Endothelial cell of umbilical vein (primary cell): ENCODE measurements around the gene CASP14. TPM values are rescaled to one million over a fixed set of nuclear protein-coding genes. Genes with fewer than 3 reads are reported as not detected.

Experiments
- BruUV-seq: library from RNA; stranded (reverse); fragments of 400-500 nt; replicated peaks from 2 replicates; lab custom pipeline; 2021; lab: Mats Ljungman, UMichigan
- CTCF ChIA-PET: fragments of 300-600, 350-600 bp; sonication (Branson Sonifier 250); formaldehyde crosslinking; loops from one replicate; lab custom pipeline; 2021; ENCODE audit warnings: antibody characterized with exemption, inconsistent platforms; lab: Charles Lee
- POLR2A ChIA-PET: fragments of 300-600, 350-600 bp; sonication (Branson Sonifier 250); formaldehyde crosslinking; loops from one replicate; lab custom pipeline; 2021; ENCODE audit warnings: antibody characterized with exemption, inconsistent platforms; lab: Charles Lee
- DNase-seq: peaks from one replicate; pipeline ENCODE4 v3.0.0-alpha.2; 2011; ENCODE audit warnings: low read depth, low spot score
- FAIRE-seq: peaks from 2 replicates; lab custom pipeline; 2011; peaks lifted over from hg19 to GRCh38; lab: Jason Lieb, UNC
- H2AFZ ChIP-seq: 2 replicates; pipeline ENCODE4 v1.6.0; 2012; ENCODE audit warnings: low read depth, low read length, control low read depth, inconsistent platforms
- H3K27ac ChIP-seq: 2 replicates; pipeline ENCODE4 v1.5.1; 2011; ENCODE audit warnings: low read depth, mild to moderate bottlenecking, control low read depth, low read length, moderate library complexity; ENCODE audit not compliant: insufficient read depth
- H3K27me3 ChIP-seq, 2 experiments: 2 replicates each; pipeline versions ENCODE4 v1.6.0 to v1.6.1; 2011; ENCODE audit warnings: low read length in 2 of 2, mixed read lengths in 1 of 2; ENCODE audit not compliant: control insufficient read depth in 2 of 2, insufficient read depth in 2 of 2
- H3K36me3 ChIP-seq, 2 experiments: 2 replicates in 1 of 2; 3 replicates in 1 of 2; pipeline ENCODE4 v1.5.1; 2011; ENCODE audit warnings: low read length in 2 of 2, mild to moderate bottlenecking in 1 of 2, moderate library complexity in 1 of 2; ENCODE audit not compliant: control insufficient read depth in 2 of 2, insufficient read depth in 2 of 2; ENCODE audit errors: extremely low read depth in 1 of 2
- H3K4me1 ChIP-seq: 3 replicates; pipeline ENCODE4 v1.5.1; 2011; ENCODE audit warnings: mild to moderate bottlenecking, low read length; ENCODE audit not compliant: control insufficient read depth, insufficient read depth; ENCODE audit errors: extremely low read depth
- H3K4me2 ChIP-seq: 2 replicates; pipeline ENCODE4 v1.6.1; 2011; ENCODE audit warnings: low read length, control low read depth, mixed read lengths; ENCODE audit not compliant: insufficient read depth
- H3K4me3 ChIP-seq, 3 experiments: fragments of 200-600 bp in 1 of 3; sonication (generic), shearing (Covaris generic) in 1 of 3; replicated peaks in 1 of 3; 2 replicates each; pipeline ENCODE4 v1.5.1; 2011 to 2016; ENCODE audit warnings: control low read depth in 3 of 3, low read length in 3 of 3, mild to moderate bottlenecking in 2 of 3, inconsistent platforms in 1 of 3, low read depth in 1 of 3, moderate library complexity in 1 of 3; ENCODE audit not compliant: insufficient read depth in 1 of 3
- H3K79me2 ChIP-seq: 2 replicates; pipeline ENCODE4 v1.6.0; 2012; ENCODE audit warnings: low read length, inconsistent platforms; ENCODE audit not compliant: control insufficient read depth, insufficient read depth
- H3K9ac ChIP-seq: replicated peaks from 2 replicates; pipeline ENCODE3; 2011; ENCODE audit warnings: low read length, control low read depth; ENCODE audit not compliant: insufficient read depth; ENCODE audit errors: extremely low read depth
- H3K9me1 ChIP-seq: replicated peaks from 3 replicates; pipeline ENCODE4 v1.6.0; 2011; ENCODE audit warnings: mild to moderate bottlenecking, low read length; ENCODE audit not compliant: control insufficient read depth, insufficient read depth; ENCODE audit errors: extremely low read depth
- H3K9me3 ChIP-seq: replicated peaks from 2 replicates; pipeline ENCODE4 v1.5.1; 2012; ENCODE audit warnings: low read length, inconsistent platforms; ENCODE audit not compliant: control insufficient read depth, insufficient read depth
- H4K20me1 ChIP-seq: replicated peaks from 2 replicates; pipeline ENCODE3; 2011; ENCODE audit warnings: mild to moderate bottlenecking, low read length; ENCODE audit not compliant: control insufficient read depth, insufficient read depth; ENCODE audit errors: extremely low read depth
- EZH2 ChIP-seq: IDR thresholded peaks from 2 replicates; pipeline ENCODE4 v1.6.1; 2012; ENCODE audit warnings: borderline replicate concordance, low read depth, mild to moderate bottlenecking, moderate library complexity, low read length, inconsistent platforms; ENCODE audit not compliant: severe bottlenecking
- FOS ChIP-seq: IDR thresholded peaks from 2 replicates; pipeline ENCODE4 v1.6.1; 2011; ENCODE audit warnings: mild to moderate bottlenecking, low read length, moderate library complexity, borderline replicate concordance; ENCODE audit not compliant: insufficient read depth
- GATA2 ChIP-seq: IDR thresholded peaks from 2 replicates; pipeline ENCODE4 v1.7.0; 2011; ENCODE audit warnings: low read depth, mild to moderate bottlenecking, moderate library complexity, mixed read lengths, low read length; ENCODE audit not compliant: insufficient read length, insufficient read depth
- JUN ChIP-seq: IDR thresholded peaks from 2 replicates; pipeline ENCODE4 v1.6.1; 2011; ENCODE audit warnings: borderline replicate concordance, low read depth; ENCODE audit not compliant: insufficient read length, insufficient read depth
- POLR2AphosphoS5 ChIP-seq: IDR thresholded peaks from 2 replicates; pipeline ENCODE4 v1.6.1; 2012; ENCODE audit warnings: low read depth, mild to moderate bottlenecking, control low read depth, low read length, moderate library complexity; ENCODE audit not compliant: insufficient read depth
- dilution Hi-C: fragments of 300-500 bp; cut with MboI; formaldehyde crosslinking; loops from one replicate; pipeline ENCODE4 v1.15.0; 2019; ENCODE audit warnings: low sequenced_read_pairs; ENCODE audit not compliant: extremely low pct_ligation_motif_present
- intact Hi-C: fragments of 100-400 bp; cut with micrococcal nuclease; formaldehyde crosslinking; loops from one replicate; pipeline ENCODE4 v1.10.0; 2022
- polyA plus RNA-seq, 4 experiments: library from polyadenylated mRNA; depleted of rRNA in 3 of 4; stranded (reverse) in 3 of 4; unstranded in 1 of 4; fragments of >200 nt; gene quantifications; 2 replicates each; pipeline versions ENCODE4 v1.2.1 to v1.2.3, GENCODE V29; 2011 to 2012; ENCODE audit warnings: missing spikeins in 1 of 4
- total RNA-seq: library from RNA; stranded (reverse); gene quantifications from 2 replicates; pipeline ENCODE4 v1.2.3, GENCODE V29; 2021
- TF ChIP-seq, protein P1 (sequence below): IDR thresholded peaks from 2 replicates; pipeline ENCODE4 v1.6.1; 2011; ENCODE audit not compliant: insufficient read depth, insufficient read length
- TF ChIP-seq, protein P2 (sequence below), 2 donors: IDR thresholded peaks; 1 replicate in 1 of 2; 2 replicates in 1 of 2; pipeline ENCODE4 v1.5.1; 2011; ENCODE audit warnings: low read length in 2 of 2, mild to moderate bottlenecking in 2 of 2, moderate library complexity in 2 of 2, control low read depth in 1 of 2, inconsistent platforms in 1 of 2, low read depth in 1 of 2; ENCODE audit not compliant: insufficient read depth in 1 of 2; ENCODE audit errors: extremely low read depth in 1 of 2

CASP14 gene
- total and polyA plus RNA-seq, 2 donors (not counting 3 experiments of a cell fraction or from before 2014, with no cell fraction given), result not detected

DNA sequence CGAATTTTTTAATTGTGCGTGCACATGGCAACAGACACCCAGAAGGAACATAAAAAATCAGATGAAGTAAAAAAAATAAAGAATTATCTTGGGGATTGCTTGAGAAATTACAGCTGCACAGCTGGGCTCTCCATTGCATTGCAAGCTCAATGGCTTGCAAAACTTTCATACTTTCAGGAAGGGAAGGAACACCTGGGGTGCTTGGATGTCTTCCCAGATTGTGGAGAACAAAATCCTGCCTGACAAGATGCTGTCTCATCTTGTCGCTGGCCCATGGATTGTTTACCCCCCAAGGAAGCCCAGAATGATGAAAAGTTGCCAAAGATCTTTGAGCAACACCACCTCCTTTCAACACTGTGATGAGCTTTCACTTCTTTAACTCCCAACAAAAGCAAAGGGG, 11.0 kb upstream of the CASP14 start:
- Histone ChIP-seq H3K4me3 (no peak overlapping the region), H4K20me1 (no peaks in the 10 kb centered on the region), H3K27ac (no peak overlapping the region), H3K4me2 (no peak overlapping the region), H3K36me3 (no peaks in the 10 kb centered on the region), H3K9me1 (no peaks in the 10 kb centered on the region), H3K9ac (no peak overlapping the region), H3K79me2 (no peaks in the 10 kb centered on the region), H3K9me3 (no peaks in the 10 kb centered on the region), H3K27me3 (no peaks in the 10 kb centered on the region), H2AFZ (no peak overlapping the region), H3K4me1 (no peaks in the 10 kb centered on the region)
- TF ChIP-seq, protein P1, sequence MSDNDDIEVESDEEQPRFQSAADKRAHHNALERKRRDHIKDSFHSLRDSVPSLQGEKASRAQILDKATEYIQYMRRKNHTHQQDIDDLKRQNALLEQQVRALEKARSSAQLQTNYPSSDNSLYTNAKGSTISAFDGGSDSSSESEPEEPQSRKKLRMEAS, result no peak
- TF ChIP-seq, protein P2, sequence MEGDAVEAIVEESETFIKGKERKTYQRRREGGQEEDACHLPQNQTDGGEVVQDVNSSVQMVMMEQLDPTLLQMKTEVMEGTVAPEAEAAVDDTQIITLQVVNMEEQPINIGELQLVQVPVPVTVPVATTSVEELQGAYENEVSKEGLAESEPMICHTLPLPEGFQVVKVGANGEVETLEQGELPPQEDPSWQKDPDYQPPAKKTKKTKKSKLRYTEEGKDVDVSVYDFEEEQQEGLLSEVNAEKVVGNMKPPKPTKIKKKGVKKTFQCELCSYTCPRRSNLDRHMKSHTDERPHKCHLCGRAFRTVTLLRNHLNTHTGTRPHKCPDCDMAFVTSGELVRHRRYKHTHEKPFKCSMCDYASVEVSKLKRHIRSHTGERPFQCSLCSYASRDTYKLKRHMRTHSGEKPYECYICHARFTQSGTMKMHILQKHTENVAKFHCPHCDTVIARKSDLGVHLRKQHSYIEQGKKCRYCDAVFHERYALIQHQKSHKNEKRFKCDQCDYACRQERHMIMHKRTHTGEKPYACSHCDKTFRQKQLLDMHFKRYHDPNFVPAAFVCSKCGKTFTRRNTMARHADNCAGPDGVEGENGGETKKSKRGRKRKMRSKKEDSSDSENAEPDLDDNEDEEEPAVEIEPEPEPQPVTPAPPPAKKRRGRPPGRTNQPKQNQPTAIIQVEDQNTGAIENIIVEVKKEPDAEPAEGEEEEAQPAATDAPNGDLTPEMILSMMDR (IDR thresholded peaks at IDR 0.05; ENCODE audit: extremely low read depth in 1 of 2, insufficient read depth in 1 of 2, low read depth in 1 of 2, low read length in 2 of 2), result no peak
- TF ChIP-seq EZH2 (no peak), GATA2 (no peak), FOS (no peak), JUN (no peak), POLR2AphosphoS5 (no peak)
- intact Hi-C loops, result no loop called here
- ChIA-PET POLR2A (no interaction called here), CTCF (no interaction called here)
- no TSS peak for BruUV-seq
- dilution Hi-C loops, result no loop called here
- FAIRE-seq (no peak), DNase-seq (no peak)
